H9 (cell line): Measurements from ENCODE around the gene PRDM8. TPM values are rescaled to one million over a fixed set of nuclear protein-coding genes. Genes with fewer than 3 reads are reported as not detected.

Experiments used
- DNase-seq: peaks from one replicate; pipeline ENCODE4 v3.0.0-alpha.2; 2017
- H2AFZ ChIP-seq: one replicate; pipeline ENCODE4 v1.6.1; 2013; ENCODE audit warnings: mild to moderate bottlenecking, low read length, control low read depth, moderate library complexity
- H2AK5ac ChIP-seq: 2 replicates; pipeline ENCODE4 v1.6.1; 2013; ENCODE audit warnings: low read length, control low read depth, mixed read lengths; ENCODE audit not compliant: insufficient read length
- H2BK120ac ChIP-seq: one replicate; pipeline ENCODE4 v1.6.1; 2013; ENCODE audit warnings: low read depth, mild to moderate bottlenecking, low read length, control low read depth, inconsistent platforms; ENCODE audit not compliant: poor library complexity, severe bottlenecking
- H2BK12ac ChIP-seq: 2 replicates; pipeline ENCODE4 v1.6.1; 2013; ENCODE audit warnings: low read length, control low read depth, mixed read lengths, low read depth; ENCODE audit not compliant: insufficient read length
- H2BK15ac ChIP-seq: 2 replicates; pipeline ENCODE4 v1.6.1; 2013; ENCODE audit warnings: low read depth, low read length, control low read depth
- H2BK20ac ChIP-seq: one replicate; pipeline ENCODE4 v1.6.1; 2013; ENCODE audit warnings: low read depth, mild to moderate bottlenecking, low read length, control low read depth, inconsistent platforms; ENCODE audit not compliant: poor library complexity, severe bottlenecking
- H2BK5ac ChIP-seq: 2 replicates; pipeline ENCODE4 v1.6.1; 2013; ENCODE audit warnings: low read length, control low read depth, mixed read lengths; ENCODE audit not compliant: insufficient read length
- H3K14ac ChIP-seq: 2 replicates; pipeline ENCODE4 v1.6.1; 2013; ENCODE audit warnings: low read length, control low read depth; ENCODE audit not compliant: insufficient read depth
- H3K18ac ChIP-seq: 2 replicates; pipeline ENCODE4 v1.6.1; 2013; ENCODE audit warnings: low read depth, mild to moderate bottlenecking, mixed read lengths, low read length, control low read depth; ENCODE audit not compliant: insufficient read length
- H3K23ac ChIP-seq: 2 replicates; pipeline ENCODE4 v1.6.1; 2013; ENCODE audit warnings: low read length, control low read depth, mixed read lengths, low read depth; ENCODE audit not compliant: insufficient read length
- H3K23me2 ChIP-seq: 2 replicates; pipeline ENCODE4 v1.6.1; 2013; ENCODE audit warnings: low read depth, mild to moderate bottlenecking, mixed read lengths, low read length, control low read depth; ENCODE audit not compliant: insufficient read length, poor library complexity, severe bottlenecking
- H3K27ac ChIP-seq: 2 replicates; pipeline ENCODE4 v1.5.1; 2013; ENCODE audit warnings: low read length, control low read depth, mixed read lengths, low read depth; ENCODE audit not compliant: insufficient read length
- H3K27me3 ChIP-seq: 2 replicates; pipeline ENCODE4 v1.6.1; 2013; ENCODE audit warnings: low read length, control low read depth, inconsistent platforms; ENCODE audit not compliant: insufficient read depth
- H3K4ac ChIP-seq: 2 replicates; pipeline ENCODE4 v1.6.1; 2013; ENCODE audit warnings: low read depth, mild to moderate bottlenecking, control low read depth, inconsistent platforms, low read length, moderate library complexity
- H3K4me1 ChIP-seq: 2 replicates; pipeline ENCODE4 v1.6.1; 2013; ENCODE audit warnings: low read length, control low read depth, inconsistent platforms; ENCODE audit not compliant: insufficient read depth
- H3K4me2 ChIP-seq: 2 replicates; pipeline ENCODE4 v1.6.1; 2013; ENCODE audit warnings: low read length, control low read depth, mixed read lengths; ENCODE audit not compliant: insufficient read length, insufficient read depth
- H3K56ac ChIP-seq: 2 replicates; pipeline ENCODE4 v1.6.1; 2013; ENCODE audit warnings: low read depth, mild to moderate bottlenecking, mixed read lengths, low read length, control low read depth; ENCODE audit not compliant: insufficient read length
- H3K79me1 ChIP-seq: 2 replicates; pipeline ENCODE4 v1.6.1; 2013; ENCODE audit warnings: low read depth, mild to moderate bottlenecking, moderate library complexity, low read length, control low read depth, inconsistent platforms; ENCODE audit not compliant: insufficient read depth, poor library complexity, severe bottlenecking
- H3K79me2 ChIP-seq: 2 replicates; pipeline ENCODE4 v1.6.1; 2013; ENCODE audit warnings: low read length, control low read depth, inconsistent platforms; ENCODE audit not compliant: insufficient read depth
- H3K9ac ChIP-seq: 2 replicates; pipeline ENCODE4 v1.6.1; 2013; ENCODE audit warnings: low read length, control low read depth, mixed read lengths; ENCODE audit not compliant: insufficient read length; ENCODE audit errors: extremely low read depth
- H3K9me3 ChIP-seq: one replicate; pipeline ENCODE4 v1.6.1; 2013; ENCODE audit warnings: low read depth, low read length, inconsistent platforms; ENCODE audit not compliant: control insufficient read depth
- H3T11ph ChIP-seq: one replicate; pipeline ENCODE4 v1.6.1; 2013; ENCODE audit warnings: mild to moderate bottlenecking, low read length, control low read depth, inconsistent platforms
- H4K20me1 ChIP-seq: one replicate; pipeline ENCODE4 v1.6.1; 2013; ENCODE audit not compliant: control insufficient read depth, insufficient read length, insufficient read depth
- H4K5ac ChIP-seq: 2 replicates; pipeline ENCODE4 v1.6.1; 2013; ENCODE audit warnings: low read depth, mild to moderate bottlenecking, mixed read lengths, low read length, control low read depth; ENCODE audit not compliant: insufficient read length
- H4K8ac ChIP-seq: replicated peaks from 2 replicates; pipeline ENCODE4 v1.6.1; 2013; ENCODE audit warnings: low read length, control low read depth, mixed read lengths, low read depth; ENCODE audit not compliant: insufficient read length
- H4K91ac ChIP-seq: 2 replicates; pipeline ENCODE4 v1.6.1; 2013; ENCODE audit warnings: low read depth, mild to moderate bottlenecking, moderate library complexity, mixed read lengths, low read length, control low read depth; ENCODE audit not compliant: insufficient read length
- H3K27ac Mint-ChIP-seq, 3 experiments: 2 replicates in 2 of 3; 3 replicates in 1 of 3; pipeline ENCODE4 v1.8.0; 2020 to 2021; ENCODE audit warnings: mixed read lengths in 3 of 3, mild to moderate bottlenecking in 1 of 3, moderate library complexity in 1 of 3
- H3K27me3 Mint-ChIP-seq: 2 replicates; pipeline ENCODE4 v1.8.0; 2021; ENCODE audit warnings: low read depth, mild to moderate bottlenecking, moderate library complexity, mixed read lengths
- H3K36me3 Mint-ChIP-seq, 3 experiments: 2 replicates in 2 of 3; 3 replicates in 1 of 3; pipeline ENCODE4 v1.8.0; 2020 to 2021; ENCODE audit warnings: low read depth in 3 of 3, mixed read lengths in 3 of 3; ENCODE audit not compliant: insufficient read depth in 1 of 3
- H3K4me1 Mint-ChIP-seq, 2 experiments: 2 replicates each; pipeline ENCODE4 v1.8.0; 2020; ENCODE audit warnings: mixed read lengths in 2 of 2
- H3K4me3 Mint-ChIP-seq, 2 experiments: 2 replicates in 1 of 2; 3 replicates in 1 of 2; pipeline ENCODE4 v1.8.0; 2020 to 2021; ENCODE audit warnings: mild to moderate bottlenecking in 2 of 2, mixed read lengths in 2 of 2, moderate library complexity in 1 of 2
- H3K9me3 Mint-ChIP-seq, 2 experiments: 2 replicates in 1 of 2; 3 replicates in 1 of 2; pipeline ENCODE4 v1.8.0; 2020; ENCODE audit warnings: mild to moderate bottlenecking in 2 of 2, mixed read lengths in 2 of 2, moderate library complexity in 1 of 2
- WGBS: extraction: QIAGEN DNeasy Blood & Tissue Kit; methylation state at CpG from one replicate; pipeline ENCODE4 v1.1.7; 2013; ENCODE audit warnings: missing lambda C conversion rate, low lambda C conversion rate, mixed read lengths; ENCODE audit not compliant: insufficient read length; ENCODE audit errors: extremely low coverage; 5-methylcytosine and 5-hydroxymethylcytosine counted together
- total RNA-seq: library from RNA; stranded (reverse); gene quantifications from 2 replicates; pipeline ENCODE4 v1.2.1, GENCODE V29; 2021
- TF ChIP-seq, protein P1 (sequence below): fragments of 200-600 bp; sonication (generic); conservative IDR thresholded peaks from 3 replicates; pipeline ENCODE4 v1.8.0; 2021; ENCODE audit warnings: antibody characterized with exemption, mild to moderate bottlenecking

PRDM8 gene
- total RNA-seq, 1 experiment from 2014 or later = not detected

DNA sequence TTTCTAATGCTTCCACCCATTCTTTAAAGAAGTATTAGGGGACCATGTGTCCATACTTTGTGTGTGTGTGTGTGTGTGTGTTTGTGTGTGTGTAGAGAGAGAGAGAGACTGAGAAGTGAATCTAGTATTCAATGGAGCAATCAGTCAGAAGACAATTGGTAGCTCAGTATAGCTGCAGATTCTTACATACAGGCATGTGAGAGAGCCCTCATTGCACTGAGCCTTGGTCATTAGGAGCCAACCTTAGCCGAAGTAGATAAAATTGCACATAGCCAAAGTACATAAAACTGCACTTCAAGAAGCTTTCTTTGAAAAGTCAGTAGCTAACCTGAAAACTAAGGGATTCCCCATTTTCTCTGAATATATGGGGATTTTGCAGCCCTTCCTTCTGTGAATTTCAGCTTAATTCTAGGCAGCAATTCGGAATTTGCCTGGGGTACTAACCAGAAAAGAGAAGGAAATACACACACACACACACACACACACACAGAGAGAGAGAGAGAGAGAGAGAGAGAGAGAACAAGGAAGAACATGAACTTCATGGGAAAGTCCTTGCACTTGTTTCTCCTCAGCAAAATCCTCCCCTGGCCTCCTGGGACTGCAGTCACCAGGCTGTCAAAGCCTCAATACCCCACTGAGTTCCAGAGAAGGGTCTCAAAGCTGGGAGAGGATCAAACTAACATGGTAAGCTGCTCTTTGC is 1.7 kb upstream of the PRDM8 start:
- H2BK20ac ChIP-seq = no peak overlapping the region
- no peak overlapping the region for H3K27ac Mint-ChIP-seq
- no peak overlapping the region for H3K14ac ChIP-seq
- no peak overlapping the region for H3K9ac ChIP-seq
- H3K9me3 Mint-ChIP-seq = peaks cover 3 to 13% of the 10 kb centered on the region in 2 experiments; a peak in 4 of 5 replicates
- no peak overlapping the region for H3K4me2 ChIP-seq
- H2BK12ac ChIP-seq = no peak overlapping the region
- peaks cover 100% of the 10 kb centered on the region for H3K27me3 Mint-ChIP-seq
- H4K91ac ChIP-seq = no peak overlapping the region
- H2BK5ac ChIP-seq = no peak overlapping the region
- no peaks in the 10 kb centered on the region; a peak in 1 of 7 replicates for H3K36me3 Mint-ChIP-seq
- peaks cover 3% of the 10 kb centered on the region for H4K20me1 ChIP-seq
- peak overlapping the region in 1 of 2 experiments; percentile 69; a peak in 2 of 5 replicates for H3K4me3 Mint-ChIP-seq
- no peak overlapping the region for H3T11ph ChIP-seq
- H2AK5ac ChIP-seq = no peak overlapping the region
- H4K8ac ChIP-seq = no peak overlapping the region
- WGBS = no CpG with 5 or more reads among the region's 2 CpGs
- H3K23ac ChIP-seq = no peak overlapping the region
- H3K79me2 ChIP-seq = no peaks in the 10 kb centered on the region
- no peaks in the 10 kb centered on the region for H3K4me1 ChIP-seq
- no peak overlapping the region for H2AFZ ChIP-seq
- no peak overlapping the region for H3K27ac ChIP-seq
- peaks cover 11 to 24% of the 10 kb centered on the region in 2 experiments for H3K4me1 Mint-ChIP-seq
- no peak overlapping the region for H3K4ac ChIP-seq
- H3K27me3 ChIP-seq = peaks cover 94% of the 10 kb centered on the region
- H3K79me1 ChIP-seq = no peaks in the 10 kb centered on the region
- no peak overlapping the region for H2BK120ac ChIP-seq
- H3K9me3 ChIP-seq = no peaks in the 10 kb centered on the region
- H3K23me2 ChIP-seq = no peaks in the 10 kb centered on the region
- TF ChIP-seq, protein P1, sequence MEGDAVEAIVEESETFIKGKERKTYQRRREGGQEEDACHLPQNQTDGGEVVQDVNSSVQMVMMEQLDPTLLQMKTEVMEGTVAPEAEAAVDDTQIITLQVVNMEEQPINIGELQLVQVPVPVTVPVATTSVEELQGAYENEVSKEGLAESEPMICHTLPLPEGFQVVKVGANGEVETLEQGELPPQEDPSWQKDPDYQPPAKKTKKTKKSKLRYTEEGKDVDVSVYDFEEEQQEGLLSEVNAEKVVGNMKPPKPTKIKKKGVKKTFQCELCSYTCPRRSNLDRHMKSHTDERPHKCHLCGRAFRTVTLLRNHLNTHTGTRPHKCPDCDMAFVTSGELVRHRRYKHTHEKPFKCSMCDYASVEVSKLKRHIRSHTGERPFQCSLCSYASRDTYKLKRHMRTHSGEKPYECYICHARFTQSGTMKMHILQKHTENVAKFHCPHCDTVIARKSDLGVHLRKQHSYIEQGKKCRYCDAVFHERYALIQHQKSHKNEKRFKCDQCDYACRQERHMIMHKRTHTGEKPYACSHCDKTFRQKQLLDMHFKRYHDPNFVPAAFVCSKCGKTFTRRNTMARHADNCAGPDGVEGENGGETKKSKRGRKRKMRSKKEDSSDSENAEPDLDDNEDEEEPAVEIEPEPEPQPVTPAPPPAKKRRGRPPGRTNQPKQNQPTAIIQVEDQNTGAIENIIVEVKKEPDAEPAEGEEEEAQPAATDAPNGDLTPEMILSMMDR = no peak
- no peak overlapping the region for H4K5ac ChIP-seq
- H3K56ac ChIP-seq = no peak overlapping the region
- H2BK15ac ChIP-seq = no peak overlapping the region
- DNase-seq = no peak
- no peak overlapping the region for H3K18ac ChIP-seq
